GM12878 (cell line): Measurements from ENCODE around the gene IL1RL1. TPM values are rescaled to one million over a fixed set of nuclear protein-coding genes. Genes with fewer than 3 reads are reported as not detected.

Experiments used
- ATAC-seq: fragments of 200-7000 bp; cut with Tn5 transposase; 3 replicates; pipeline ENCODE4 v1.9.1; 2020; ENCODE audit warnings: mild to moderate bottlenecking, moderate library complexity
- BruUV-seq: library from RNA; stranded (reverse); fragments of 400-500 nt; replicated peaks from 2 replicates; lab custom pipeline; 2021; lab: Mats Ljungman, UMichigan
- CTCF ChIA-PET: fragments of 300-600 bp; sonication (Branson Sonifier 250); formaldehyde crosslinking; extraction: SDS; loops from one replicate; lab custom pipeline; 2021; ENCODE audit warnings: inconsistent platforms; lab: Yijun Ruan, JAX
- POLR2A ChIA-PET: fragments of 350-600 bp; formaldehyde crosslinking; extraction: SDS; loops from one replicate; lab custom pipeline; 2021; ENCODE audit warnings: inconsistent platforms; lab: Charles Lee
- RAD21 ChIA-PET: fragments of 300-600 bp; sonication (Branson Sonifier 250); formaldehyde crosslinking; loops from one replicate; lab custom pipeline; 2023; ENCODE audit warnings: antibody characterized with exemption; ENCODE audit not compliant: unreplicated experiment; lab: Charles Lee
- SMC1A ChIA-PET: fragments of 300-600 bp; sonication (Branson Sonifier 250); formaldehyde crosslinking; loops from one replicate; lab custom pipeline; 2023; ENCODE audit not compliant: unreplicated experiment, uncharacterized antibody; lab: Charles Lee
- DNase-seq: peaks from one replicate; pipeline ENCODE4 v3.0.0-alpha.2; 2011; ENCODE audit warnings: low read depth, low spot score
- FAIRE-seq: peaks from 3 replicates; lab custom pipeline; 2011; peaks lifted over from hg19 to GRCh38; lab: Jason Lieb, UNC
- H2AFZ ChIP-seq: 2 replicates; pipeline ENCODE4 v1.6.0; 2011; ENCODE audit warnings: low read depth, low read length, control low read depth; ENCODE audit not compliant: control insufficient read depth
- H3K27ac ChIP-seq: 2 replicates; pipeline ENCODE4 v1.5.1; 2011; ENCODE audit warnings: control low read depth; ENCODE audit not compliant: control insufficient read depth, insufficient read depth
- H3K27me3 ChIP-seq, 2 experiments: replicated peaks in 1 of 2; 2 replicates each; pipeline versions ENCODE4 v1.6.0 to v1.6.1; 2011; ENCODE audit warnings: low read length in 1 of 2; ENCODE audit not compliant: control insufficient read depth in 2 of 2, insufficient read depth in 2 of 2
- H3K36me3 ChIP-seq, 2 experiments: 2 replicates each; pipeline ENCODE4 v1.5.1; 2011; ENCODE audit warnings: low read length in 1 of 2; ENCODE audit not compliant: control insufficient read depth in 2 of 2, insufficient read depth in 2 of 2
- H3K4me1 ChIP-seq: 2 replicates; pipeline ENCODE4 v1.6.1; 2011; ENCODE audit warnings: mild to moderate bottlenecking, low read length, moderate library complexity, mixed read lengths; ENCODE audit not compliant: control insufficient read depth, insufficient read depth
- H3K4me2 ChIP-seq: 2 replicates; pipeline ENCODE4 v1.6.0; 2011; ENCODE audit warnings: control low read depth; ENCODE audit not compliant: control insufficient read depth, insufficient read depth
- H3K4me3 ChIP-seq: fragments of 200-600 bp; sonication (generic); 2 replicates; pipeline ENCODE4 v1.5.1; 2016
- H3K79me2 ChIP-seq: 2 replicates; pipeline ENCODE4 v1.6.0; 2011; ENCODE audit warnings: low read length; ENCODE audit not compliant: control insufficient read depth, insufficient read depth
- H3K9ac ChIP-seq: 2 replicates; pipeline ENCODE4 v1.8.0; 2011; ENCODE audit warnings: low read length, control low read depth, mixed read lengths; ENCODE audit not compliant: control insufficient read depth, insufficient read depth
- H3K9me3 ChIP-seq: replicated peaks from 3 replicates; pipeline ENCODE4 v1.5.1; 2011; ENCODE audit warnings: mild to moderate bottlenecking, low read length; ENCODE audit not compliant: control insufficient read depth, insufficient read depth
- H4K20me1 ChIP-seq: 2 replicates; pipeline ENCODE4 v1.6.0; 2011; ENCODE audit not compliant: control insufficient read depth, insufficient read depth
- EED ChIP-seq: sonication (generic); IDR thresholded peaks from 2 replicates; pipeline ENCODE4 v1.6.1; 2016; ENCODE audit warnings: antibody characterized with exemption, low read depth
- EP300 ChIP-seq, 2 experiments: fragments of 150-350 bp in 1 of 2; IDR thresholded peaks; 2 replicates each; pipeline ENCODE4 v1.6.1; 2011 to 2012; ENCODE audit warnings: low read depth in 2 of 2, low read length in 2 of 2, borderline replicate concordance in 1 of 2, improper control_type of control experiment in 1 of 2, inconsistent platforms in 1 of 2; ENCODE audit not compliant: control insufficient read depth in 1 of 2
- ESRRA ChIP-seq: IDR thresholded peaks from 2 replicates; pipeline ENCODE4 v1.6.1; 2012; ENCODE audit warnings: mild to moderate bottlenecking, low read length, improper control_type of control experiment
- FOS ChIP-seq: IDR thresholded peaks from 3 replicates; pipeline ENCODE4 v1.6.1; 2011; ENCODE audit warnings: borderline replicate concordance; ENCODE audit not compliant: insufficient read length; ENCODE audit errors: extremely low read depth
- FOXM1 ChIP-seq: IDR thresholded peaks from 2 replicates; pipeline ENCODE4 v1.6.1; 2012; ENCODE audit warnings: low read depth, mild to moderate bottlenecking, inconsistent platforms, low read length, moderate library complexity
- GABPA ChIP-seq: IDR thresholded peaks from 2 replicates; pipeline ENCODE4 v1.6.1; 2014; ENCODE audit warnings: antibody characterized with exemption, low read depth, mild to moderate bottlenecking, inconsistent platforms
- IRF4 ChIP-seq: IDR thresholded peaks from 2 replicates; pipeline ENCODE4 v1.6.1; 2011; ENCODE audit warnings: low read depth, low read length
- JUND ChIP-seq: IDR thresholded peaks from 2 replicates; pipeline ENCODE4 v1.6.1; 2012; ENCODE audit warnings: low read depth, mild to moderate bottlenecking, low read length, improper control_type of control experiment, moderate library complexity
- MEF2A ChIP-seq: IDR thresholded peaks from 2 replicates; pipeline ENCODE4 v1.6.1; 2011; ENCODE audit warnings: low read depth, mild to moderate bottlenecking, low read length, moderate library complexity; ENCODE audit not compliant: insufficient read depth
- MTA2 ChIP-seq: fragments of 450-650 bp; IDR thresholded peaks from 2 replicates; pipeline ENCODE4 v1.6.1; 2016; ENCODE audit warnings: low read depth, mild to moderate bottlenecking, moderate library complexity
- MXI1 ChIP-seq: fragments of 150-350 bp; IDR thresholded peaks from 2 replicates; pipeline ENCODE4 v1.6.1; 2011; ENCODE audit warnings: low read depth, mild to moderate bottlenecking, inconsistent platforms, low read length, improper control_type of control experiment
- MYC ChIP-seq: IDR thresholded peaks from 2 replicates; pipeline ENCODE4 v1.6.1; 2011; ENCODE audit warnings: mild to moderate bottlenecking, low read length, moderate library complexity, inconsistent platforms; ENCODE audit not compliant: insufficient read depth, insufficient replicate concordance, insufficient read length, severe bottlenecking
- NFYA ChIP-seq: IDR thresholded peaks from 2 replicates; pipeline ENCODE4 v1.6.1; 2011; ENCODE audit warnings: low read depth, mild to moderate bottlenecking, low read length, improper control_type of control experiment, borderline replicate concordance
- NR2C1 ChIP-seq: fragments of 450-650 bp; IDR thresholded peaks from 2 replicates; pipeline ENCODE4 v1.6.1; 2017; ENCODE audit warnings: antibody characterized with exemption, mild to moderate bottlenecking, moderate library complexity
- NR2F1 ChIP-seq: fragments of 450-650 bp; conservative IDR thresholded peaks from 2 replicates; pipeline ENCODE4 v1.6.1; 2017; ENCODE audit warnings: mild to moderate bottlenecking
- NRF1 ChIP-seq: conservative IDR thresholded peaks from 2 replicates; pipeline ENCODE4 v1.6.1; 2011; ENCODE audit warnings: mild to moderate bottlenecking, low read depth, low read length, improper control_type of control experiment
- RAD51 ChIP-seq: fragments of 450-650 bp; IDR thresholded peaks from 2 replicates; pipeline ENCODE4 v1.6.1; 2016; ENCODE audit warnings: moderate library complexity, mild to moderate bottlenecking, inconsistent platforms
- RUNX3 ChIP-seq: IDR thresholded peaks from 2 replicates; pipeline ENCODE4 v1.6.1; 2012; ENCODE audit warnings: low read length, inconsistent platforms
- SREBF2 ChIP-seq: IDR thresholded peaks from 2 replicates; pipeline ENCODE4 v1.6.1; 2012; ENCODE audit warnings: mild to moderate bottlenecking, low read length
- SRF ChIP-seq, 2 experiments: IDR thresholded peaks; 2 replicates each; pipeline ENCODE4 v1.6.1; 2011; ENCODE audit warnings: low read depth in 2 of 2, low read length in 2 of 2, mild to moderate bottlenecking in 1 of 2, moderate library complexity in 1 of 2
- TARDBP ChIP-seq: IDR thresholded peaks from 2 replicates; pipeline ENCODE4 v1.6.1; 2016; ENCODE audit warnings: borderline replicate concordance
- USF2 ChIP-seq: IDR thresholded peaks from 2 replicates; pipeline ENCODE4 v1.6.1; 2011; ENCODE audit warnings: low read depth, low read length, improper control_type of control experiment, borderline replicate concordance
- WRNIP1 ChIP-seq: IDR thresholded peaks from 2 replicates; pipeline ENCODE4 v1.6.1; 2011; ENCODE audit warnings: low read depth, low read length, improper control_type of control experiment, borderline replicate concordance
- YY1 ChIP-seq: IDR thresholded peaks from 2 replicates; pipeline ENCODE4 v1.6.1; 2011; ENCODE audit warnings: low read depth, mild to moderate bottlenecking, low read length
- ZNF217 ChIP-seq: fragments of 450-650 bp; IDR thresholded peaks from 2 replicates; pipeline ENCODE4 v1.6.1; 2017; ENCODE audit warnings: antibody characterized with exemption, mild to moderate bottlenecking
- ZNF24 ChIP-seq: fragments of 450-650 bp; IDR thresholded peaks from 2 replicates; pipeline ENCODE4 v1.6.1; 2017; ENCODE audit warnings: antibody characterized with exemption, mild to moderate bottlenecking
- ZZZ3 ChIP-seq: IDR thresholded peaks from 2 replicates; pipeline ENCODE4 v1.6.1; 2011; ENCODE audit warnings: low read depth; ENCODE audit not compliant: control insufficient read depth, insufficient read length
- WGBS: methylation state at CpG from one replicate; pipeline ENCODE4 v1.1.6; 2016; ENCODE audit warnings: low lambda C conversion rate; ENCODE audit not compliant: insufficient replicate concordance, insufficient coverage; ENCODE audit errors: missing lambda C conversion rate; 5-methylcytosine and 5-hydroxymethylcytosine counted together
- in situ Hi-C: fragments of 300-500 bp; cut with MboI; formaldehyde crosslinking; loops from 9 replicates; pipeline ENCODE4 v1.14.3; 2018; ENCODE audit warnings: mixed read lengths
- intact Hi-C: fragments of 100-400 bp; cut with micrococcal nuclease; formaldehyde crosslinking; loops from one replicate; pipeline ENCODE4 v1.14.2; 2022; ENCODE audit not compliant: unreplicated experiment
- polyA plus RNA-seq, 11 experiments: library from polyadenylated mRNA; depleted of rRNA in 4 of 11; unstranded in 6 of 11; stranded (reverse) in 5 of 11; fragments of >200 nt; fragmentation: Nextera tagmentation in 4 of 11; fragmentation: Illumina TruSeq in 1 of 11; extraction: Ambion mirVana in 4 of 11; extraction: Trizol in 1 of 11; gene quantifications; 1 replicate in 1 of 11; 2 replicates in 10 of 11; pipeline versions ENCODE4 v1.2.1 to v1.2.3, GENCODE V29; 2011 to 2016; ENCODE audit warnings: inconsistent platforms in 2 of 11, missing spikeins in 2 of 11, low read depth in 1 of 11
- total RNA-seq, 4 experiments: library from RNA; depleted of rRNA in 3 of 4; stranded (reverse); fragments of >200 nt in 3 of 4; fragmentation: Illumina TruSeq in 1 of 4; extraction: Trizol in 1 of 4; gene quantifications; 2 replicates each; pipeline versions ENCODE4 v1.2.1 to v1.2.3, GENCODE V29; 2013 to 2021

IL1RL1 gene
- total and polyA plus RNA-seq, 10 of the 15 experiments (the other 5 are each of a cell fraction or from before 2014, with no cell fraction given), result 0.08 to 0.18 TPM; not detected in 8

- Histone ChIP-seq H3K9ac (no peak overlapping the region), H4K20me1 (no peaks in the 10 kb centered on the region), H3K9me3 (no peaks in the 10 kb centered on the region), H3K27ac (no peak overlapping the region), H3K4me2 (no peak overlapping the region), H3K36me3 (no peaks in the 10 kb centered on the region), H3K79me2 (no peaks in the 10 kb centered on the region), H3K4me3 (no peak overlapping the region), H2AFZ (peak overlapping the region; percentile 46; the same call in 1 of the 2 replicates), H3K27me3 (no peaks in the 10 kb centered on the region), H3K4me1 (no peaks in the 10 kb centered on the region)
- RAD21 ChIA-PET, result interaction anchor here (0.5 to 2.7 kb wide), 16 partner anchors 9 to 473 kb away, joined by 3 to 17 read pairs (median 4); no protein-coding TSS in a partner anchor
- POLR2A ChIA-PET, result no interaction called here
- intact Hi-C loops (no loop called here), in situ Hi-C loops (no loop called here)
- DNase-seq, result peak; percentile 47
- SMC1A ChIA-PET, result interaction anchor here (0.7 to 3.3 kb wide), 16 partner anchors 10 to 201 kb away, joined by 3 to 26 read pairs (median 4); no protein-coding TSS in a partner anchor
- FAIRE-seq, result peak; percentile 88
- CTCF ChIA-PET, result interaction anchor here (0.7 to 5.1 kb wide), 34 partner anchors 9 to 418 kb away, joined by 3 to 54 read pairs (median 4); partner anchors contain the start of genes IL18R1, IL18RAP and IL1RL1
- 0% methylated on average over 7 of the region's 7 CpGs for WGBS
- BruUV-seq, result no TSS peak
- ATAC-seq, result peak; percentile 100
- TF ChIP-seq MXI1 (no peak), YY1 (peak; percentile 28; the same call in 1 of the 2 replicates), NFYA (no peak), ESRRA (no peak), NRF1 (no peak), FOXM1 (peak; percentile 62; the same call in 1 of the 2 replicates), MYC (no peak), FOS (no peak), SREBF2 (no peak), RAD51 (no peak), IRF4 (peak; percentile 49; the same call in 1 of the 2 replicates), JUND (no peak), EED (peak; percentile 33; the same call in 1 of the 2 replicates), NR2C1 (no peak), USF2 (no peak), MTA2 (peak; percentile 90), MEF2A (peak; percentile 90), NR2F1 (peak; percentile 40; the same call in 1 of the 2 replicates), RUNX3 (peak; percentile 96), SRF (IDR thresholded peaks at IDR 0.05; ENCODE audit: low read depth in 2 of 2, low read length in 2 of 2) (no peak), ZNF217 (no peak), EP300 (IDR thresholded peaks at IDR 0.05; ENCODE audit: borderline replicate concordance in 1 of 2, control insufficient read depth in 1 of 2, low read depth in 2 of 2, low read length in 2 of 2) (peak in 1 of 2 experiments; percentile 52; a peak in 1 of 4 replicates), ZZZ3 (no peak), ZNF24 (0 out of 2 replicates have a peak, but pooled peaks have one; percentile 57), TARDBP (no peak), WRNIP1 (no peak), GABPA (no peak)
Observed at GRCh38 chr2:102301867-102302362, 9.4 kb upstream of the IL1RL1 start.
